Stimulated activated CD4-positive, alpha-beta T cell treated with anti-CD3 and anti-CD28 coated beads, Interleukin-4, amount 100 ng/mL, for 24 hours (primary cell): Measurements from ENCODE around the gene NUBPL.
"Not testable (repeated sequence)": the region's sequence is repeated elsewhere in the genome, so short reads cannot be mapped to it uniquely, and the experiment has no call there.

Source experiments
- DNase-seq: peaks from one replicate; pipeline ENCODE4 v3.0.0-alpha.2; 2020

The NUBPL gene

GRCh38 chr14:31678421-31679249 lies 117.4 kb downstream of the NUBPL start:
- no peak for DNase-seq

- DNase-seq, result no peak
These were observed 121.6 kb downstream of the NUBPL start for GRCh38 chr14:31682768-31683167.

- DNase-seq, result no peak
These were observed 126.5 kb downstream of the NUBPL start for GRCh38 chr14:31687726-31688125.

GRCh38 chr14:31690056-31690455 lies 128.9 kb downstream of the NUBPL start:
- DNase-seq, result no peak

- DNase-seq, result no peak
These were observed 131.2 kb downstream of the NUBPL start for GRCh38 chr14:31692376-31692781.

GRCh38 chr14:31696378-31696777 lies 135.2 kb downstream of the NUBPL start:
- no peak for DNase-seq

- no peak for DNase-seq
These were observed 138.6 kb downstream of the NUBPL start for GRCh38 chr14:31699809-31700208.

- no peak for DNase-seq
These were observed 139.3 kb downstream of the NUBPL start for GRCh38 chr14:31700282-31701074.

GRCh38 chr14:31702130-31702529 lies 140.9 kb downstream of the NUBPL start:
- no peak for DNase-seq

GRCh38 chr14:31703056-31703455 lies 141.9 kb downstream of the NUBPL start:
- no peak for DNase-seq

- DNase-seq, result no peak
These were observed 144.5 kb downstream of the NUBPL start for GRCh38 chr14:31705731-31706130.

- not testable (repeated sequence) for DNase-seq
These were observed 147.5 kb downstream of the NUBPL start for GRCh38 chr14:31708661-31709060.

- DNase-seq, result no peak
These were observed 151.3 kb downstream of the NUBPL start for GRCh38 chr14:31712244-31713127.

GRCh38 chr14:31716208-31716607 lies 155.0 kb downstream of the NUBPL start:
- DNase-seq, result no peak

- no peak for DNase-seq
These were observed 156.3 kb downstream of the NUBPL start for GRCh38 chr14:31717294-31718085.

- no peak for DNase-seq
These were observed 157.4 kb downstream of the NUBPL start for GRCh38 chr14:31718585-31718984.

GRCh38 chr14:31718985-31719384 lies 157.8 kb downstream of the NUBPL start:
- DNase-seq, result no peak

GRCh38 chr14:31726337-31726736 lies 165.1 kb downstream of the NUBPL start:
- DNase-seq, result no peak

- no peak for DNase-seq
These were observed 166.6 kb downstream of the NUBPL start for GRCh38 chr14:31727797-31728196.

- DNase-seq, result no peak
These were observed 179.5 kb downstream of the NUBPL start for GRCh38 chr14:31740688-31741087.

- no peak for DNase-seq
These were observed 184.5 kb downstream of the NUBPL start for GRCh38 chr14:31745741-31746140.

GRCh38 chr14:31746326-31746725 lies 185.1 kb downstream of the NUBPL start:
- DNase-seq, result no peak
